Liver (tissue), 9 donors: Measurements from ENCODE around the gene XYLT1. TPM values are rescaled to one million over a fixed set of nuclear protein-coding genes. Genes with fewer than 3 reads are reported as not detected.

ENCODE experiments used
- DNase-seq: peaks from one replicate; pipeline ENCODE4 v3.0.0-alpha.2; 2017; ENCODE audit warnings: low spot score
- H3K27ac ChIP-seq, 2 donors: one replicate each; pipeline ENCODE4 v1.7.0; 2013; ENCODE audit warnings: inconsistent platforms in 2 of 2, low read length in 2 of 2, control low read depth in 1 of 2, low read depth in 1 of 2, mild to moderate bottlenecking in 1 of 2
- H3K27me3 ChIP-seq, 4 donors: one replicate each; pipeline versions ENCODE4 v1.6.1 to v1.7.0; 2013; ENCODE audit warnings: low read length in 3 of 4, inconsistent platforms in 1 of 4, mild to moderate bottlenecking in 1 of 4, moderate library complexity in 1 of 4; ENCODE audit not compliant: control insufficient read depth in 4 of 4, insufficient read depth in 4 of 4
- H3K36me3 ChIP-seq, 4 donors: one replicate each; pipeline versions ENCODE4 v1.6.1 to v1.7.0; 2013; ENCODE audit warnings: low read length in 3 of 4, mild to moderate bottlenecking in 3 of 4, low read depth in 1 of 4, moderate library complexity in 1 of 4; ENCODE audit not compliant: control insufficient read depth in 4 of 4, insufficient read depth in 3 of 4
- H3K4me1 ChIP-seq, 4 donors: one replicate each; pipeline versions ENCODE4 v1.6.1 to v1.7.0; 2013; ENCODE audit warnings: low read length in 3 of 4, mild to moderate bottlenecking in 3 of 4, moderate library complexity in 1 of 4; ENCODE audit not compliant: control insufficient read depth in 4 of 4, insufficient read depth in 4 of 4
- H3K4me3 ChIP-seq, 3 donors: one replicate each; pipeline versions ENCODE4 v1.6.1 to v1.7.0; 2013; ENCODE audit warnings: low read length in 3 of 3, control low read depth in 1 of 3, low read depth in 1 of 3, mild to moderate bottlenecking in 1 of 3
- H3K9ac ChIP-seq, 2 donors: one replicate each; pipeline ENCODE4 v1.7.0; 2013; ENCODE audit warnings: low read length in 2 of 2, mild to moderate bottlenecking in 2 of 2, moderate library complexity in 2 of 2, control low read depth in 1 of 2, low read depth in 1 of 2
- H3K9me3 ChIP-seq, 4 donors: one replicate each; pipeline versions ENCODE4 v1.6.1 to v1.7.0; 2013; ENCODE audit warnings: low read length in 3 of 4; ENCODE audit not compliant: control insufficient read depth in 4 of 4
- ATF3 ChIP-seq: IDR thresholded peaks from 2 replicates; pipeline ENCODE4 v1.6.1; 2016; ENCODE audit warnings: antibody characterized with exemption
- CTCF ChIP-seq: fragments of 150-350 bp; IDR thresholded peaks from 2 replicates; pipeline ENCODE4 v1.5.1; 2017; ENCODE audit warnings: improper control_type of control experiment, low read depth, low read length; ENCODE audit not compliant: missing input control
- FOXA1 ChIP-seq: IDR thresholded peaks from 2 replicates; pipeline ENCODE4 v1.6.1; 2016; ENCODE audit warnings: antibody characterized with exemption
- FOXA2 ChIP-seq: IDR thresholded peaks from 2 replicates; pipeline ENCODE4 v1.6.1; 2016; ENCODE audit warnings: antibody characterized with exemption
- GABPA ChIP-seq, 2 donors: IDR thresholded peaks in 1 of 2; conservative IDR thresholded peaks in 1 of 2; 2 replicates each; pipeline ENCODE4 v1.6.1; 2016; ENCODE audit warnings: antibody characterized with exemption in 2 of 2, mild to moderate bottlenecking in 1 of 2, moderate library complexity in 1 of 2
- HNF4A ChIP-seq, 2 donors: conservative IDR thresholded peaks; 2 replicates each; pipeline ENCODE4 v1.6.1; 2016; ENCODE audit warnings: antibody characterized with exemption in 2 of 2, mild to moderate bottlenecking in 2 of 2
- HNF4G ChIP-seq: IDR thresholded peaks from 2 replicates; pipeline ENCODE4 v1.6.1; 2016; ENCODE audit warnings: antibody characterized with exemption
- JUND ChIP-seq, 2 donors: IDR thresholded peaks; 2 replicates each; pipeline ENCODE4 v1.6.1; 2016; ENCODE audit warnings: antibody characterized with exemption in 2 of 2
- NR2F2 ChIP-seq: IDR thresholded peaks from 2 replicates; pipeline ENCODE4 v1.6.1; 2016; ENCODE audit warnings: antibody characterized with exemption
- RAD21 ChIP-seq, 2 donors: IDR thresholded peaks; 2 replicates each; pipeline ENCODE4 v1.6.1; 2016; ENCODE audit warnings: antibody characterized with exemption in 2 of 2, mild to moderate bottlenecking in 2 of 2
- REST ChIP-seq: IDR thresholded peaks from 2 replicates; pipeline ENCODE4 v1.6.1; 2016; ENCODE audit warnings: antibody characterized with exemption, mild to moderate bottlenecking
- RXRA ChIP-seq, 2 donors: IDR thresholded peaks; 2 replicates each; pipeline ENCODE4 v1.6.1; 2017 to 2018; ENCODE audit warnings: antibody characterized with exemption in 2 of 2, mild to moderate bottlenecking in 1 of 2
- SP1 ChIP-seq: IDR thresholded peaks from 2 replicates; pipeline ENCODE4 v1.6.1; 2018; ENCODE audit warnings: antibody characterized with exemption, mild to moderate bottlenecking
- TAF1 ChIP-seq: conservative IDR thresholded peaks from 2 replicates; pipeline ENCODE4 v1.6.1; 2016; ENCODE audit warnings: antibody characterized with exemption, mild to moderate bottlenecking
- YY1 ChIP-seq: IDR thresholded peaks from 2 replicates; pipeline ENCODE4 v1.6.1; 2016; ENCODE audit warnings: antibody characterized with exemption, mild to moderate bottlenecking
- ZBTB33 ChIP-seq: IDR thresholded peaks from 2 replicates; pipeline ENCODE4 v1.6.1; 2016; ENCODE audit warnings: antibody characterized with exemption
- WGBS: extraction: QIAGEN DNeasy Blood & Tissue Kit; methylation state at CpG from one replicate; pipeline ENCODE4 v1.1.7; 2013; 5-methylcytosine and 5-hydroxymethylcytosine counted together
- polyA plus RNA-seq, 2 donors: library from polyadenylated mRNA; stranded (reverse) in 1 of 2; unstranded in 1 of 2; fragments of 200-250 nt in 1 of 2; fragments of >200 nt in 1 of 2; fragmentation: Nextera tagmentation in 1 of 2; extraction: Ambion mirVana in 1 of 2; gene quantifications; one replicate each; pipeline versions ENCODE4 v1.2.1 to v1.2.3, GENCODE V29; 2013 to 2015
- total RNA-seq, 2 donors: library from RNA; depleted of rRNA; stranded (reverse); fragments of >200 nt; gene quantifications; one replicate each; pipeline ENCODE4 v1.2.3, GENCODE V29; 2014
- donor health status: healthy.
- donor health status: healthy.
- donor health status: healthy.
- donor health status: healthy.
- donor health status: healthy.

XYLT1 gene
- total and polyA plus RNA-seq, 4 donors = 0.25 to 2.3 (median 0.53) TPM

- no peak for TF ChIP-seq RXRA (IDR thresholded peaks at IDR 0.05)
- no peak for TF ChIP-seq ZBTB33
- TF ChIP-seq GABPA (IDR thresholded peaks at IDR 0.05 in 1 of 2, conservative IDR thresholded peaks at IDR 0.05 in 1 of 2) = no peak
- TF ChIP-seq SP1 = no peak
- TF ChIP-seq RAD21 (IDR thresholded peaks at IDR 0.05) = no peak
These were observed 225.0 kb downstream of the XYLT1 start (continued) for GRCh38 chr16:17245776-17246175.

- WGBS = 70% methylated on average over 9 of the region's 9 CpGs
- Histone ChIP-seq H3K27ac (no peak overlapping the region), H3K27me3 (peaks cover 0 to 6% (median 0%) of the 10 kb centered on the region in 4 donors), H3K4me1 (no peaks in the 10 kb centered on the region), H3K9me3 (no peaks in the 10 kb centered on the region), H3K36me3 (no peaks in the 10 kb centered on the region), H3K9ac (no peak overlapping the region), H3K4me3 (no peak overlapping the region)
- no peak for DNase-seq
- TF ChIP-seq RXRA (IDR thresholded peaks at IDR 0.05) = no peak
- TF ChIP-seq ZBTB33 = no peak
- no peak for TF ChIP-seq CTCF
- TF ChIP-seq NR2F2 = no peak
- no peak for TF ChIP-seq ATF3
- no peak for TF ChIP-seq FOXA2
- no peak for TF ChIP-seq TAF1
- TF ChIP-seq FOXA1 = no peak
- no peak for TF ChIP-seq GABPA (IDR thresholded peaks at IDR 0.05 in 1 of 2, conservative IDR thresholded peaks at IDR 0.05 in 1 of 2)
- TF ChIP-seq SP1 = no peak
- TF ChIP-seq YY1 = no peak
- no peak for TF ChIP-seq HNF4A (conservative IDR thresholded peaks at IDR 0.05)
These were observed 225.7 kb downstream of the XYLT1 start for GRCh38 chr16:17244872-17245551.

GRCh38 chr16:17241264-17241835 lies 229.4 kb downstream of the XYLT1 start:
- no peaks in the 10 kb centered on the region for H3K27me3 ChIP-seq
- H3K9ac ChIP-seq = no peak overlapping the region
- no peak overlapping the region for H3K4me3 ChIP-seq
- no peak for DNase-seq
- no peak overlapping the region for H3K27ac ChIP-seq
- no peaks in the 10 kb centered on the region for H3K36me3 ChIP-seq
- peaks cover 0 to 2% (median 0%) of the 10 kb centered on the region in 4 donors for H3K9me3 ChIP-seq
- WGBS = 81% methylated on average over 8 of the region's 8 CpGs
- no peaks in the 10 kb centered on the region for H3K4me1 ChIP-seq
- TF ChIP-seq CTCF (no peak), HNF4G (no peak), RAD21 (IDR thresholded peaks at IDR 0.05) (no peak), REST (no peak), JUND (IDR thresholded peaks at IDR 0.05) (no peak), YY1 (no peak), NR2F2 (no peak)
